ENCODE results near the gene SH3BGRL2.
"Not testable (repeated sequence)": the region's sequence is repeated elsewhere in the genome, so short reads cannot be mapped to it uniquely, and the experiment has no call there.

SH3BGRL2 gene

GRCh38 chr6:79745282-79745681 is 114.2 kb downstream of the SH3BGRL2 start:
- not testable (repeated sequence) for DNase-seq (ENCODE audit: low spot score)

- DNase-seq (ENCODE audit: low spot score): not testable (repeated sequence)
These were observed 115.2 kb downstream of the SH3BGRL2 start for GRCh38 chr6:79746325-79746724.

- DNase-seq (ENCODE audit: low spot score): no peak
These were observed 119.7 kb downstream of the SH3BGRL2 start for GRCh38 chr6:79750806-79751205.
